ENCODE results near the gene CFAP99. TPM values are rescaled to one million over a fixed set of nuclear protein-coding genes. Genes with fewer than 3 reads are reported as not detected.

Gene CFAP99
- total and polyA plus RNA-seq, 2 of the 8 experiments (the other 6 are each of a cell fraction or from before 2014, with no cell fraction given) = not detected

DNA sequence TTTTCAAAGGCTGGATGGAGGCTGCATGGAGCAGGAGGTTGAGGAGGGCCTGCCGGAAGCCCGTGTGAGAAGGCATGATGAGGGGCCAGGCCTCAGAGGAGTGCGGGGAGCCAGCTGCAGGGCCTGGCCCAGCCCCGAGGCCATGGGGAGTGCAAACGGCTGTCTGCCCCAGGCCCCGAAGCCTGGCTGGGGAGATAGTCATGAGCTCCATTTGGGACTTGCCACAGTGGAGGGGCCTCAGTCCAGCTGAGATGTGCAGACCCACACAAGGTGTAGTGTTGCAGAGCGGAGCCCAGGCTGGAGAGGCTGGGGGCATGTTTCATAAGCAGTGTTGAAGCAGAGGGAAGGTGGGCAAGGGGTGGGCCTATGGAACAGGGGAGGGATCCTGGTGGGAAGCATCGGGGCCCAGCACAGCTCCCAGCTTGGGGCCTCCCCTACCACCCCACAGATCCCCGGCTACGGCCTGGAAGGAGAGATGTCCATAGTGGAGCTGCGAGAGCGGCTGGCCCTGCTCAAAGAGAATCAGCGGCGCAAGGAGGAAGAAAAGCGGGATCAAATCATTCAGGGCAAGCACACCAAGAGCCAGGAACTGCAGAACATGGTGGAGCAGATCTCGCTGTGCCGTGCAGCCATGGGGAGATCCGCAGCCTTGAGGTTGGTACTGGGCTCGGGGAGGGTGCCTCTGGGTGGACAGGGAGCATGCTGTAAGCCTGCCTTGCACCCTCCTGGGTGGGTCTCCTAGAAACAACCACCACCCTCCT lies 41.0 kb downstream of the CFAP99 start (continued):
- TF ChIP-seq RFX5 (IDR thresholded peaks at IDR 0.05; ENCODE audit: borderline replicate concordance, low read depth, low read length) (no peak), MAFK (IDR thresholded peaks at IDR 0.05; ENCODE audit: low read depth, low read length) (no peak), PHF8 (conservative IDR thresholded peaks at IDR 0.05; ENCODE audit: low read depth, low read length) (no peak), RAD21 (IDR thresholded peaks at IDR 0.05 in 1 of 2, conservative IDR thresholded peaks at IDR 0.05 in 1 of 2; ENCODE audit: low read depth in 2 of 2, low read length in 2 of 2) (no peak), SUZ12 (IDR thresholded peaks at IDR 0.05; ENCODE audit: low read length) (no peak), FOSL1 (IDR thresholded peaks at IDR 0.05; ENCODE audit: insufficient read depth, low read depth, low read length) (no peak)

All from H1 (cell line).